ENCODE measurements around the gene CIPC.
A peak's percentile ranks its signal among the peaks of the same experiment; 100 is the strongest.

CIPC gene

DNA sequence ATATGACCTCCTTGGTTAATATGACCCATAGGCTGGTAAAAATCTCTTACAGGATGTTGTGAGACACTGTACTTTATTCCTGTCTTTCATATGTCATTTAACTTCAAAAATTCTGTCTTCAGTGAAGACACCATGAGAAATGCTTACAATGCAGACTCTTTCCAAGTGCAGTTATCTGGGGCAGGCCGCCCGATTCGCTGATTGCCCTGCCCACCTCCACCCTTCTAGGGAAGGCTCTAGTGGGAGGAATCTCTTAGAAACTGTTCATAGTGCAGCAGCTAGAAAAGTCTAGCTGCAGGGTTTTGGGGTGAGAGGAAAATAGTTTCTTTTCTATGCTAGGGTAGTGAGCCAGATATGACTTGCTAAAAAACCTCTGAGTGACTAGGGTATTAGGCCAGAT is 15.0 kb upstream of the CIPC start:
- Histone ChIP-seq H2AK5ac (ENCODE audit: low read length) (no peak overlapping the region), H3K36me3 (ENCODE audit: control insufficient read depth in 1 of 2, insufficient read depth in 2 of 2, low read length in 2 of 2) (no peaks in the 10 kb centered on the region), H3K23ac (ENCODE audit: low read length) (no peak overlapping the region), H3K9me3 (ENCODE audit: insufficient read depth, low read depth, low read length) (no peaks in the 10 kb centered on the region), H3K18ac (ENCODE audit: low read length) (no peak overlapping the region), H3K27me3 (ENCODE audit: insufficient read depth, low read length) (no peaks in the 10 kb centered on the region), H3K4me3 (ENCODE audit: low read depth, low read length) (no peak overlapping the region), H2BK120ac (ENCODE audit: insufficient read depth, low read length, poor library complexity) (no peak overlapping the region), H3K4ac (ENCODE audit: low read depth, low read length) (no peak overlapping the region), H3K27ac (ENCODE audit: low read depth, low read length) (no peak overlapping the region), H2AFZ (ENCODE audit: insufficient read depth, low read length, poor library complexity) (no peak overlapping the region), H4K12ac (ENCODE audit: low read depth, low read length) (no peak overlapping the region), H3K4me1 (ENCODE audit: control insufficient read depth in 1 of 2, insufficient read depth in 2 of 2, low read length in 2 of 2) (peaks cover 14 to 22% of the 10 kb centered on the region in 2 experiments), H2BK5ac (ENCODE audit: low read depth, low read length, poor library complexity) (no peak overlapping the region), H3K79me1 (ENCODE audit: low read length) (peaks cover 20% of the 10 kb centered on the region), H3K79me2 (ENCODE audit: control insufficient read depth, insufficient read depth, low read length, poor library complexity) (no peaks in the 10 kb centered on the region), H3K14ac (ENCODE audit: low read length) (no peak overlapping the region), H4K91ac (ENCODE audit: low read depth, low read length) (no peak overlapping the region), H4K8ac (ENCODE audit: low read depth, low read length) (no peak overlapping the region), H2BK12ac (ENCODE audit: low read length) (no peak overlapping the region), H3K9ac (ENCODE audit: low read length) (no peak overlapping the region), H3K4me2 (ENCODE audit: low read length) (no peak overlapping the region)
- DNase-seq, result no peak
- WGBS (ENCODE audit: extremely low coverage, insufficient coverage, insufficient read length), result no CpG with 5 or more reads among the region's 3 CpGs

DNA sequence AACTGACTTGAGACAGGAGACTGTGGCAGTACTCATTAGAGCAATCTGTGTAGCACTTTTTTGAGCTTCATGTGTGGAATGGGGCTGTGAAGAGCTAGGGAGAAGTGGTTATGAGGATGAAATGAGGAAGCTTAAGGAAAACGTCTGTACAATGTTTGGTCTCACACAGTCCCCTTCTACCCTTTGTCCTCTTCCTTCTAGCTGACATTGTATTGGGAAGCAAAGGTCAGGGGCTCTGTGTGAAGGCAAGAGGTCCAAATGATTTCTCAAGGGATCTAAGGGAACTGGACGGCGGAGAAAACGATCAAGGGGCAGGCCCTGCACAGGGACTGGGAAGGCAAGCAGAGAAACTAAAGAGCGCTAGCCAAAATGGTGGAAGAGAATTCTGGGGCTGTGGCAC is 13.1 kb upstream of the CIPC start:
- Histone ChIP-seq H2BK12ac (ENCODE audit: low read length) (peak overlapping the region; percentile 81), H3K4me2 (ENCODE audit: low read length) (peak overlapping the region; percentile 41), H3K79me1 (ENCODE audit: low read length) (peaks cover 28% of the 10 kb centered on the region), H2AFZ (ENCODE audit: insufficient read depth, low read length, poor library complexity) (no peak overlapping the region), H3K14ac (ENCODE audit: low read length) (peak overlapping the region; percentile 38), H3K27ac (ENCODE audit: low read depth, low read length) (peak overlapping the region; percentile 79), H4K12ac (ENCODE audit: low read depth, low read length) (peak overlapping the region; percentile 37), H3K9ac (ENCODE audit: low read length) (no peak overlapping the region), H4K8ac (ENCODE audit: low read depth, low read length) (peak overlapping the region; percentile 57), H2BK5ac (ENCODE audit: low read depth, low read length, poor library complexity) (peak overlapping the region; percentile 71), H3K4ac (ENCODE audit: low read depth, low read length) (peak overlapping the region; percentile 30), H3K36me3 (ENCODE audit: control insufficient read depth in 1 of 2, insufficient read depth in 2 of 2, low read length in 2 of 2) (no peaks in the 10 kb centered on the region), H2AK5ac (ENCODE audit: low read length) (no peak overlapping the region), H3K18ac (ENCODE audit: low read length) (peak overlapping the region; percentile 31), H3K9me3 (ENCODE audit: insufficient read depth, low read depth, low read length) (no peaks in the 10 kb centered on the region), H3K4me1 (ENCODE audit: control insufficient read depth in 1 of 2, insufficient read depth in 2 of 2, low read length in 2 of 2) (peaks cover 23 to 30% of the 10 kb centered on the region in 2 experiments), H3K27me3 (ENCODE audit: insufficient read depth, low read length) (no peaks in the 10 kb centered on the region), H3K23ac (ENCODE audit: low read length) (no peak overlapping the region), H4K91ac (ENCODE audit: low read depth, low read length) (peak overlapping the region; percentile 82), H3K4me3 (ENCODE audit: low read depth, low read length) (no peak overlapping the region), H3K79me2 (ENCODE audit: control insufficient read depth, insufficient read depth, low read length, poor library complexity) (peaks cover 2% of the 10 kb centered on the region), H2BK120ac (ENCODE audit: insufficient read depth, low read length, poor library complexity) (peak overlapping the region; percentile 65)
- no CpG with 5 or more reads among the region's 5 CpGs for WGBS (ENCODE audit: extremely low coverage, insufficient coverage, insufficient read length)
- no peak for DNase-seq

DNA sequence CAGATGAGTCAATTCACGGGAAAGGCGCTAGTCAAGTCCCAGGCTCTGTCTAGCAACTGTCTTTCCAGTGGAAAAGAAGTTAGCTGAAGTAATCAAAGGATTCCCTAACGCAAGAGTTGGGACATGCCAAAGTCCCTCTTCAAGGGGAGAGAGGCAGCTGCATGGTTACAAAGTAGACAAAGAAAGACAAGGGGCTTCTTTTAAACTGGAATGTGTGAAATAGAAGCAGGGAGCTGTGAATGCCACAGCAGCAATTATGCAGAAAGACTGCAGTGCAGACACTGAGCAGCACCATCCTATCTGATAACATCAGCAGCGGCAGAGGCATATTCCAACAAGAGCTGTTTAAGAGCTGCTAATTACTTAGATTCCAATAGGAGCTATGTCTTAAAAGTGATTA is 12.5 kb upstream of the CIPC start:
- Histone ChIP-seq H3K4me2 (ENCODE audit: low read length) (peak overlapping the region; percentile 41), H3K14ac (ENCODE audit: low read length) (peak overlapping the region; percentile 38), H3K9ac (ENCODE audit: low read length) (peak overlapping the region; percentile 11), H3K27me3 (ENCODE audit: insufficient read depth, low read length) (no peaks in the 10 kb centered on the region), H3K79me1 (ENCODE audit: low read length) (peaks cover 28% of the 10 kb centered on the region), H3K36me3 (ENCODE audit: control insufficient read depth in 1 of 2, insufficient read depth in 2 of 2, low read length in 2 of 2) (no peaks in the 10 kb centered on the region), H3K79me2 (ENCODE audit: control insufficient read depth, insufficient read depth, low read length, poor library complexity) (peaks cover 2% of the 10 kb centered on the region), H3K27ac (ENCODE audit: low read depth, low read length) (peak overlapping the region; percentile 79), H4K8ac (ENCODE audit: low read depth, low read length) (peak overlapping the region; percentile 57), H2BK12ac (ENCODE audit: low read length) (peak overlapping the region; percentile 81), H2AFZ (ENCODE audit: insufficient read depth, low read length, poor library complexity) (no peak overlapping the region), H4K91ac (ENCODE audit: low read depth, low read length) (peak overlapping the region; percentile 82), H3K4me1 (ENCODE audit: control insufficient read depth in 1 of 2, insufficient read depth in 2 of 2, low read length in 2 of 2) (peaks cover 23 to 30% of the 10 kb centered on the region in 2 experiments), H2BK5ac (ENCODE audit: low read depth, low read length, poor library complexity) (peak overlapping the region; percentile 71), H4K12ac (ENCODE audit: low read depth, low read length) (no peak overlapping the region), H3K23ac (ENCODE audit: low read length) (no peak overlapping the region), H2AK5ac (ENCODE audit: low read length) (no peak overlapping the region), H3K4me3 (ENCODE audit: low read depth, low read length) (no peak overlapping the region), H3K9me3 (ENCODE audit: insufficient read depth, low read depth, low read length) (no peaks in the 10 kb centered on the region), H2BK120ac (ENCODE audit: insufficient read depth, low read length, poor library complexity) (peak overlapping the region; percentile 65), H3K4ac (ENCODE audit: low read depth, low read length) (no peak overlapping the region), H3K18ac (ENCODE audit: low read length) (peak overlapping the region; percentile 31)
- WGBS (ENCODE audit: extremely low coverage, insufficient coverage, insufficient read length), result no CpG with 5 or more reads among the region's 4 CpGs
- peak; percentile 76 to 89 for DNase-seq

DNA sequence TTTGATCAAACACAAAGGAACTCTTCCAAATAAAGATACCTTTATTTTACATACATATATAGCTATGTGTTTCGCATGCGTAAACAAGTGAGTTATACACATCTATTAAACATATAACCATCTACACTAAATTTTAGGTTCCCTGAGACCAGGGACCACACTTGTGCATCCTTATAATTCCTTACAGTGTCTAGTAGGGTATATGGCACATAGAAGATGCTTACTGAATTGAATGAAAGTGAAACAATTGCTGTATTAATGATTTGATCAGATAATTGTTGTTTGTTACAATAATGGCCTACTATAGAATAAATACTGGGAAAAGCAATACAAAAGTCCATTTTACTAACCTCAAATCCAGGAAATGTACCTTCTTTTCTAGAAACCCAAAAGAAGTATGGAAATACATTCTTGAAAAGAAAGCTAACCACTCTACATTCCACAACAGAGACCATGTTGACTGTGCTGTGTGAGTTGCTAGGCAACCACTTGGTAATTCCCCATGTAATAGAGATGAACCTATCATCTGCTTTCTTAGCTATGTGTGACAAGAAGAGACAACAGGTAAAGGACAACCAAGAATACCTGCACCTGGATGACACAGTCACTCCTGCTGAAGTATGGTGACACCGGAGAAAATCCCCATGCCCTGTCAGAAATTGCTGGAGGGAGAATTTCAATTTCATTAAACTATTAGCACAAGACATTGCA is 11.9 kb upstream of the CIPC start:
- Histone ChIP-seq H3K18ac (ENCODE audit: low read length) (no peak overlapping the region), H2AFZ (ENCODE audit: insufficient read depth, low read length, poor library complexity) (no peak overlapping the region), H4K91ac (ENCODE audit: low read depth, low read length) (no peak overlapping the region), H3K4me2 (ENCODE audit: low read length) (peak overlapping the region; percentile 32), H4K8ac (ENCODE audit: low read depth, low read length) (no peak overlapping the region), H3K14ac (ENCODE audit: low read length) (no peak overlapping the region), H2BK5ac (ENCODE audit: low read depth, low read length, poor library complexity) (no peak overlapping the region), H4K12ac (ENCODE audit: low read depth, low read length) (no peak overlapping the region), H3K27me3 (ENCODE audit: insufficient read depth, low read length) (no peaks in the 10 kb centered on the region), H3K4me3 (ENCODE audit: low read depth, low read length) (no peak overlapping the region), H2BK12ac (ENCODE audit: low read length) (no peak overlapping the region), H3K9me3 (ENCODE audit: insufficient read depth, low read depth, low read length) (no peaks in the 10 kb centered on the region), H2BK120ac (ENCODE audit: insufficient read depth, low read length, poor library complexity) (no peak overlapping the region), H3K27ac (ENCODE audit: low read depth, low read length) (peak overlapping the region; percentile 94), H3K4me1 (ENCODE audit: control insufficient read depth in 1 of 2, insufficient read depth in 2 of 2, low read length in 2 of 2) (peaks cover 23 to 30% of the 10 kb centered on the region in 2 experiments), H3K9ac (ENCODE audit: low read length) (no peak overlapping the region), H3K36me3 (ENCODE audit: control insufficient read depth in 1 of 2, insufficient read depth in 2 of 2, low read length in 2 of 2) (no peaks in the 10 kb centered on the region), H2AK5ac (ENCODE audit: low read length) (no peak overlapping the region), H3K79me2 (ENCODE audit: control insufficient read depth, insufficient read depth, low read length, poor library complexity) (peaks cover 2% of the 10 kb centered on the region), H3K23ac (ENCODE audit: low read length) (no peak overlapping the region), H3K4ac (ENCODE audit: low read depth, low read length) (no peak overlapping the region), H3K79me1 (ENCODE audit: low read length) (peaks cover 28% of the 10 kb centered on the region)
- peak; percentile 94 to 97 for DNase-seq
- no CpG with 5 or more reads among the region's 3 CpGs for WGBS (ENCODE audit: extremely low coverage, insufficient coverage, insufficient read length)

Measured in trophoblast cell (in vitro differentiated cells and primary cell).